ENCODE data around the gene IGF2BP2. TPM values are rescaled to one million over a fixed set of nuclear protein-coding genes. Genes with fewer than 3 reads are reported as not detected.
A peak's percentile ranks its signal among the peaks of the same experiment; 100 is the strongest.

Gene IGF2BP2
- total RNA-seq, 4 donors from 2014 or later, result 3.9 to 13.5 (median 8.1) TPM

GRCh38 chr3:185717627-185718402 is 107.0 kb downstream of the IGF2BP2 start:
- Histone ChIP-seq H3K27me3 (no peaks in the 10 kb centered on the region), H3K4me3 (no peak overlapping the region), H3K9me3 (no peaks in the 10 kb centered on the region), H3K36me3 (no peaks in the 10 kb centered on the region), H3K4me1 (no peaks in the 10 kb centered on the region), H3K27ac (no peak overlapping the region)
- no peak for TF ChIP-seq EP300 (IDR thresholded peaks at IDR 0.05)
- no peak for TF ChIP-seq CTCF (IDR thresholded peaks at IDR 0.05)
- TF ChIP-seq POLR2AphosphoS5 (IDR thresholded peaks at IDR 0.05), result no peak
- no peak for TF ChIP-seq POLR2A (IDR thresholded peaks at IDR 0.05)
- 78 to 86% methylated on average over 7 of the region's 9 CpGs for WGBS, 2 donors (ENCODE audit: low coverage in 1 of 2)
- ATAC-seq, result no peak

DNA sequence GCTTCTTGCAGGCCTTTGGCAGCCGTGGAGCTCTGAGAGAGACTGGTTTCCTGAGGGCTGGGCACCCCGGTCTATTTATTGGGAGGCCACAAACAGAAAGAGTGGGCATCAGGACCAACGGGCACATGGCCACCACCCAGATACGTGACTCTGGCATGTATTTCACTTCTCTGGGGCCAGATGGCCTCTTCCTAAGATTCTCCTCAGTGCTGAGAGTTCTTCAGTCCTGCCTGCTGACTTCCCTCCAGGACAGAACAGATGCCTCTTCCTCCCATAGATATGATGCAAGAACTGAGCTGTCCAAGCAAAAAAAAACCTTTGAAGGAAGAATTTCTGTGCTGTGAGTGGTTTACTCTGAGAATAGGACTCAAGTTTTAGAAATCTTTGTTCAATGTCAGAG is 107.7 kb downstream of the IGF2BP2 start:
- TF ChIP-seq CTCF (IDR thresholded peaks at IDR 0.05), result no peak
- no peak for TF ChIP-seq POLR2AphosphoS5 (IDR thresholded peaks at IDR 0.05)
- no peak for TF ChIP-seq POLR2A (IDR thresholded peaks at IDR 0.05)
- no peak for TF ChIP-seq EP300 (IDR thresholded peaks at IDR 0.05)
- no peaks in the 10 kb centered on the region for H3K27me3 ChIP-seq
- H3K4me1 ChIP-seq, result no peaks in the 10 kb centered on the region
- 37 to 57% methylated on average over 1 to 2 of the region's 4 CpGs for WGBS, 2 donors (ENCODE audit: low coverage in 1 of 2)
- H3K27ac ChIP-seq, result no peak overlapping the region
- H3K36me3 ChIP-seq, result no peaks in the 10 kb centered on the region
- ATAC-seq, result peak; percentile 51
- H3K4me3 ChIP-seq, result no peak overlapping the region
- H3K9me3 ChIP-seq, result no peaks in the 10 kb centered on the region

DNA sequence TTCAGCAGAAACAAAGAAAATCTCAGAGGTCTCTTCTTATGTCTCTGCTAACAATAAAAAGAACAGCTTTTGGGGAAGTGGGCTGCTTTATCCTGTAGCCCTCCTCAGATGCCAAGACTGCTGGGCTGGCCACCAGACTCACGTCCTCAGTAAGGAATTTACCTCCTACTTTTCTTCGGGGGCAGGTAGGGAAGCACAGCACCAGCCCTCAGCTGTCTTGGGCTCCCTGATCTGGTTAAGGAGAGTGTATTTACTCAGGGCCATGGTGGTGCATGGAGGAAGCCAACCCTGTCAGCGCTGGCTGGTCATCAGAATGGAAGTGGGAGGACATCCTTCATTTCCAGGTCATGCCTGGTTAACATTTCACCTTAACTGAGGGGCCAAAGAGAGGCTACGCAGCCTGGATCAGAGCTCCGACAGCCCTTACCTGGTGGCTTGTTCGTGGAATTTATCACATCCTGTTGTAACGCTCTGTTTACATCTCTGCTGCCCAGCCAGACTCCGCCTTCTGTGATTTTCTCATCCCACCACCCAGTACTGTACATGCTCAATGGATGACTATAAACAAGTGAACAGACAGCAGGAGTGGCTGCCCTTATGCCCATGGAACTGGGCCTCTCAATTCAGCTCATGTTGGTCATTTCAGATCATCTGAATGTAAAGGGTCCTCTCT is 108.3 kb downstream of the IGF2BP2 start:
- TF ChIP-seq POLR2A (IDR thresholded peaks at IDR 0.05) (no peak), POLR2AphosphoS5 (IDR thresholded peaks at IDR 0.05) (no peak), EP300 (IDR thresholded peaks at IDR 0.05) (no peak), CTCF (IDR thresholded peaks at IDR 0.05) (no peak)
- H3K36me3 ChIP-seq, result no peaks in the 10 kb centered on the region
- no peak overlapping the region for H3K27ac ChIP-seq
- no peak overlapping the region for H3K4me3 ChIP-seq
- no peak for ATAC-seq
- H3K9me3 ChIP-seq, result no peaks in the 10 kb centered on the region
- WGBS, 2 donors (ENCODE audit: low coverage in 1 of 2), result 64% methylated on average over 7 of the region's 8 CpGs; no CpG with 5 or more reads in 1 of the 2 donors
- no peaks in the 10 kb centered on the region for H3K4me1 ChIP-seq
- no peaks in the 10 kb centered on the region for H3K27me3 ChIP-seq

DNA sequence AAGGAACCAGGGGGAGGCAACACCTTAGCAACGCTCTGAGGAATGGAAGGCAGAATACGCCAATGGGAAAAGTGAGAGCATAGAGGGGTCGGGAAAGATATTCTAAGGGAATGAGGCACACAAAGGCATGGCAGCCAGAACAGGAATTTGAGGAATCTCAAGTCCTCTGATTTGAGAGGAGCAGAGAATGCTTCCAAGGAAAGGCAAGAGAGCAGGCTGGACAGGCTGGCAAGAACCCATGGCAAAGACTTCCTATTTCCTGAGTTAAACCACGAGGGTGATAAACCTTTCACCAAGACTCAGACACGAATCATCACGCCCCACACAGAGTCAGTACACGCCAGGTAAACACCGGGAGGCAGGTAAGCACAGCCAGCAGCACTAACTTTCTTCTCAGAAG is 109.8 kb downstream of the IGF2BP2 start:
- 56 to 64% methylated on average over 6 of the region's 8 CpGs for WGBS, 2 donors (ENCODE audit: low coverage in 1 of 2)
- TF ChIP-seq EP300 (IDR thresholded peaks at IDR 0.05), result no peak
- TF ChIP-seq POLR2AphosphoS5 (IDR thresholded peaks at IDR 0.05), result no peak
- TF ChIP-seq POLR2A (IDR thresholded peaks at IDR 0.05), result no peak
- no peak for TF ChIP-seq CTCF (IDR thresholded peaks at IDR 0.05)

More for the DNA sequence above, 109.8 kb downstream of the IGF2BP2 start:
- ATAC-seq, result no peak
- Histone ChIP-seq H3K4me3 (no peak overlapping the region), H3K27me3 (peaks cover 4% of the 10 kb centered on the region), H3K27ac (no peak overlapping the region), H3K36me3 (no peaks in the 10 kb centered on the region), H3K9me3 (no peaks in the 10 kb centered on the region), H3K4me1 (no peaks in the 10 kb centered on the region)
